ENCODE data around the gene WDR4. TPM values are rescaled to one million over a fixed set of nuclear protein-coding genes. Genes with fewer than 3 reads are reported as not detected.

The WDR4 gene
- total RNA-seq, 1 donor from 2014 or later, result 5.7 TPM

Other genes with a start within 250 kb of the WDR4 start
- gene PDE9A, start 225.9 kb downstream of the WDR4 start, total RNA-seq (ENCODE audit: low replicate concordance), result 40.2 and 41.0 TPM in 2 replicates
- gene NDUFV3, start 13.8 kb upstream of the WDR4 start, total RNA-seq (ENCODE audit: low replicate concordance), result 16.7 and 24.4 TPM in 2 replicates
- 0.19 TPM in 1 of 2 replicates, not detected in the other for gene ERVH48-1, start 46.1 kb upstream of the WDR4 start, total RNA-seq (ENCODE audit: low replicate concordance)
- 10.3 and 11.0 TPM in 2 replicates for gene PKNOX1, start 95.0 kb upstream of the WDR4 start, total RNA-seq (ENCODE audit: low replicate concordance)
- 56.9 and 118 TPM in 2 replicates for gene CBS, start 196.3 kb upstream of the WDR4 start, total RNA-seq (ENCODE audit: low replicate concordance)
- 52.6 and 63.0 TPM in 2 replicates for gene U2AF1, start 228.0 kb upstream of the WDR4 start, total RNA-seq (ENCODE audit: low replicate concordance)